Measurements from ENCODE around the gene ZNF536. TPM values are rescaled to one million over a fixed set of nuclear protein-coding genes. Genes with fewer than 3 reads are reported as not detected.

Gene ZNF536
- total and polyA plus RNA-seq, 2 of the 13 experiments (the other 11 are each of a cell fraction or from before 2014, with no cell fraction given) = not detected

GRCh38 chr19:30333291-30334065, 38.7 kb upstream of the ZNF536 start:
- no peak overlapping the region for H3K4me2 ChIP-seq (ENCODE audit: low read depth, low read length)
- no peak overlapping the region for H3K9ac ChIP-seq (ENCODE audit: insufficient read depth, low read depth, low read length)
- no TSS peak for BruUV-seq (replicated peaks)
- no peaks in the 10 kb centered on the region for H3K36me3 ChIP-seq (replicated peaks in 1 of 2; ENCODE audit: control insufficient read depth in 1 of 2, insufficient read depth in 2 of 2, low read length in 2 of 2)
- FAIRE-seq (no peak), ATAC-seq (no peak), DNase-seq (ENCODE audit: low spot score) (no peak)
- no peak overlapping the region for H2AFZ ChIP-seq (ENCODE audit: low read length)
- H3K9me3 ChIP-seq (ENCODE audit: low read length) = no peaks in the 10 kb centered on the region
- no peak overlapping the region for H3K27ac ChIP-seq (ENCODE audit: extremely low read length, insufficient read depth, low read length)
- POLR2A ChIA-PET = no interaction called here
- H3K79me2 ChIP-seq (ENCODE audit: insufficient read depth, low read length) = no peaks in the 10 kb centered on the region
- H3K4me3 ChIP-seq (replicated peaks in 1 of 3; ENCODE audit: insufficient read depth in 1 of 3, low read depth in 2 of 3, low read length in 3 of 3) = no peak overlapping the region
- CTCF ChIA-PET (ENCODE audit: low intra/inter-chr PET ratio, low total read pairs) = no interaction called here
- no peaks in the 10 kb centered on the region for H4K20me1 ChIP-seq (ENCODE audit: insufficient read depth, low read length)
- WGBS (ENCODE audit: low lambda C conversion rate) = 21% methylated on average over 9 of the region's 12 CpGs
- no peaks in the 10 kb centered on the region for H3K4me1 ChIP-seq (ENCODE audit: insufficient read depth, low read length)
- in situ Hi-C loops (cut with HindIII; ENCODE audit: extremely low pct_ligation_motif_present, low pct_unique_long_range_greater_than_20kb) (no loop called here), intact Hi-C loops (cut with micrococcal nuclease; ENCODE audit: unreplicated experiment) (no loop called here)
- H3K27me3 ChIP-seq (ENCODE audit: control insufficient read depth in 1 of 2, insufficient read depth in 2 of 2, low read length in 2 of 2) = peaks cover 1 to 6% of the 10 kb centered on the region in 2 experiments; a peak in 3 of 5 replicates
- no peak for TF ChIP-seq HNRNPLL (IDR thresholded peaks at IDR 0.05; ENCODE audit: low read depth, low read length, poor library complexity, severe bottlenecking)
- TF ChIP-seq, protein P1, sequence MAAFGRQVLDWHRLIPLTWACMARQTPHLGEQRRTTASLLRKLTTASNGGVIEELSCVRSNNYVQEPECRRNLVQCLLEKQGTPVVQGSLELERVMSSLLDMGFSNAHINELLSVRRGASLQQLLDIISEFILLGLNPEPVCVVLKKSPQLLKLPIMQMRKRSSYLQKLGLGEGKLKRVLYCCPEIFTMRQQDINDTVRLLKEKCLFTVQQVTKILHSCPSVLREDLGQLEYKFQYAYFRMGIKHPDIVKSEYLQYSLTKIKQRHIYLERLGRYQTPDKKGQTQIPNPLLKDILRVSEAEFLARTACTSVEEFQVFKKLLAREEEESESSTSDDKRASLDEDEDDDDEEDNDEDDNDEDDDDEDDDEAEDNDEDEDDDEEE (CRISPR knock-in tag; IDR thresholded peaks at IDR 0.05) = no peak
- no peak for TF ChIP-seq ZNF503 (CRISPR knock-in tag; IDR thresholded peaks at IDR 0.05)
- TF ChIP-seq, protein P2, sequence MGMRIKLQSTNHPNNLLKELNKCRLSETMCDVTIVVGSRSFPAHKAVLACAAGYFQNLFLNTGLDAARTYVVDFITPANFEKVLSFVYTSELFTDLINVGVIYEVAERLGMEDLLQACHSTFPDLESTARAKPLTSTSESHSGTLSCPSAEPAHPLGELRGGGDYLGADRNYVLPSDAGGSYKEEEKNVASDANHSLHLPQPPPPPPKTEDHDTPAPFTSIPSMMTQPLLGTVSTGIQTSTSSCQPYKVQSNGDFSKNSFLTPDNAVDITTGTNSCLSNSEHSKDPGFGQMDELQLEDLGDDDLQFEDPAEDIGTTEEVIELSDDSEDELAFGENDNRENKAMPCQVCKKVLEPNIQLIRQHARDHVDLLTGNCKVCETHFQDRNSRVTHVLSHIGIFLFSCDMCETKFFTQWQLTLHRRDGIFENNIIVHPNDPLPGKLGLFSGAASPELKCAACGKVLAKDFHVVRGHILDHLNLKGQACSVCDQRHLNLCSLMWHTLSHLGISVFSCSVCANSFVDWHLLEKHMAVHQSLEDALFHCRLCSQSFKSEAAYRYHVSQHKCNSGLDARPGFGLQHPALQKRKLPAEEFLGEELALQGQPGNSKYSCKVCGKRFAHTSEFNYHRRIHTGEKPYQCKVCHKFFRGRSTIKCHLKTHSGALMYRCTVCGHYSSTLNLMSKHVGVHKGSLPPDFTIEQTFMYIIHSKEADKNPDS (CRISPR knock-in tag; IDR thresholded peaks at IDR 0.05) = no peak
- no peak for TF ChIP-seq SMAD1 (CRISPR knock-in tag; IDR thresholded peaks at IDR 0.05; ENCODE audit: borderline replicate concordance, low read depth)
- no peak for TF ChIP-seq CEBPB (IDR thresholded peaks at IDR 0.05; ENCODE audit: borderline replicate concordance, low read depth, low read length)
- TF ChIP-seq, protein P3, sequence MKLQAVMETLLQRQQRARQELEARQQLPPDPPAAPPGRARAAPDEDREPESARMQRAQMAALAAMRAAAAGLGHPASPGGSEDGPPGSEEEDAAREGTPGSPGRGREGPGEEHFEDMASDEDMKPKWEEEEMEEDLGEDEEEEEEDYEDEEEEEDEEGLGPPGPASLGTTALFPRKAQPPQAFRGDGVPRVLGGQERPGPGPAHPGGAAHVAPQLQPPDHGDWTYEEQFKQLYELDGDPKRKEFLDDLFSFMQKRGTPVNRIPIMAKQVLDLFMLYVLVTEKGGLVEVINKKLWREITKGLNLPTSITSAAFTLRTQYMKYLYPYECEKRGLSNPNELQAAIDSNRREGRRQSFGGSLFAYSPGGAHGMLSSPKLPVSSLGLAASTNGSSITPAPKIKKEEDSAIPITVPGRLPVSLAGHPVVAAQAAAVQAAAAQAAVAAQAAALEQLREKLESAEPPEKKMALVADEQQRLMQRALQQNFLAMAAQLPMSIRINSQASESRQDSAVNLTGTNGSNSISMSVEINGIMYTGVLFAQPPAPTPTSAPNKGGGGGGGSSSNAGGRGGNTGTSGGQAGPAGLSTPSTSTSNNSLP (IDR thresholded peaks at IDR 0.05; ENCODE audit: low read depth, low read length) = no peak
- TF ChIP-seq BRF2 (CRISPR knock-in tag; IDR thresholded peaks at IDR 0.05) = no peak
- no peak for TF ChIP-seq ZNF337 (CRISPR knock-in tag; IDR thresholded peaks at IDR 0.05; ENCODE audit: borderline replicate concordance, low read depth)
- no peak for TF ChIP-seq NR1H2 (CRISPR knock-in tag; IDR thresholded peaks at IDR 0.05; ENCODE audit: borderline replicate concordance, low read depth)
- TF ChIP-seq SP1 (IDR thresholded peaks at IDR 0.05) = no peak
- no peak for TF ChIP-seq SP1 (CRISPR knock-in tag; IDR thresholded peaks at IDR 0.05)
- TF ChIP-seq SMARCC2 (IDR thresholded peaks at IDR 0.05) = no peak
- no peak for TF ChIP-seq BORCS8-MEF2B (CRISPR knock-in tag; IDR thresholded peaks at IDR 0.05)
- no peak for TF ChIP-seq NR0B2 (CRISPR knock-in tag; IDR thresholded peaks at IDR 0.05)
